Measurements from ENCODE around the gene STN1.

DNA sequence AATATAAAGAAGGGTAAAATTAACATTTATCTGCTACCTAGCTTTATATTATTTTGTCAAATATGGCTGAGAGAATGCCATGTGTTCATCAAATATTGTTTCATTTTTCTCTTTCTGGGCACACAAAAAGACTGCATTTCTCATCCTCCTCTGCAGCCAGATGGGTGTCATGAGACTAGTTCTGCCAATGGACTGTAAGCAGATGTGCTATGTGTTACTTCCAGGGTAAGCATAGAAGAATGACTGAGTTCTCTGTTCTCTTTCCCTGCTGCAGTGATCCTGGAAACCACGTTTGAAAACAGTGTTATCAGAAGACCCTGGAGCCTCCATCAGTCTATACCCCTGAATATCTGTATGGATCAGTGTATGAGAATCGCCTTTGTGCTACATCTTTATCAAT is 24.9 kb upstream of the STN1 start:
- TF ChIP-seq, protein P1, sequence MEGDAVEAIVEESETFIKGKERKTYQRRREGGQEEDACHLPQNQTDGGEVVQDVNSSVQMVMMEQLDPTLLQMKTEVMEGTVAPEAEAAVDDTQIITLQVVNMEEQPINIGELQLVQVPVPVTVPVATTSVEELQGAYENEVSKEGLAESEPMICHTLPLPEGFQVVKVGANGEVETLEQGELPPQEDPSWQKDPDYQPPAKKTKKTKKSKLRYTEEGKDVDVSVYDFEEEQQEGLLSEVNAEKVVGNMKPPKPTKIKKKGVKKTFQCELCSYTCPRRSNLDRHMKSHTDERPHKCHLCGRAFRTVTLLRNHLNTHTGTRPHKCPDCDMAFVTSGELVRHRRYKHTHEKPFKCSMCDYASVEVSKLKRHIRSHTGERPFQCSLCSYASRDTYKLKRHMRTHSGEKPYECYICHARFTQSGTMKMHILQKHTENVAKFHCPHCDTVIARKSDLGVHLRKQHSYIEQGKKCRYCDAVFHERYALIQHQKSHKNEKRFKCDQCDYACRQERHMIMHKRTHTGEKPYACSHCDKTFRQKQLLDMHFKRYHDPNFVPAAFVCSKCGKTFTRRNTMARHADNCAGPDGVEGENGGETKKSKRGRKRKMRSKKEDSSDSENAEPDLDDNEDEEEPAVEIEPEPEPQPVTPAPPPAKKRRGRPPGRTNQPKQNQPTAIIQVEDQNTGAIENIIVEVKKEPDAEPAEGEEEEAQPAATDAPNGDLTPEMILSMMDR (IDR thresholded peaks at IDR 0.05), result no peak
- TF ChIP-seq POLR2A (IDR thresholded peaks at IDR 0.05), result no peak
- TF ChIP-seq POLR2AphosphoS5 (IDR thresholded peaks at IDR 0.05), result no peak
